HL-60/S4 treated with retinoic acid at 250 ng/mL for 4 days and 3 days (cell line): ENCODE measurements around the gene TSFM.

Source experiments
- in situ Hi-C: fragments of 300-500 bp; cut with MboI; formaldehyde crosslinking; loops from 2 replicates; pipeline ENCODE4 v1.7.0; 2022; ENCODE audit warnings: low sequenced_read_pairs

Gene TSFM

GRCh38 chr12:57832966-57833365, 50.4 kb downstream of the TSFM start:
- in situ Hi-C loops, result no loop called here

GRCh38 chr12:57833672-57834071, 51.1 kb downstream of the TSFM start:
- in situ Hi-C loops, result no loop called here

- in situ Hi-C loops, result no loop called here
Observed at GRCh38 chr12:57834086-57834876, 51.7 kb downstream of the TSFM start.

- in situ Hi-C loops, result no loop called here
Observed at GRCh38 chr12:57835366-57836288, 53.0 kb downstream of the TSFM start.

GRCh38 chr12:57836442-57837375, 54.1 kb downstream of the TSFM start:
- in situ Hi-C loops, result no loop called here

- in situ Hi-C loops, result no loop called here
Observed at GRCh38 chr12:57837864-57838562, 55.4 kb downstream of the TSFM start.

GRCh38 chr12:57838594-57839302, 56.2 kb downstream of the TSFM start:
- in situ Hi-C loops, result no loop called here

- in situ Hi-C loops, result no loop called here
Observed at GRCh38 chr12:57839996-57840395, 57.4 kb downstream of the TSFM start.

- in situ Hi-C loops, result no loop called here
Observed at GRCh38 chr12:57840726-57841125, 58.1 kb downstream of the TSFM start.

- in situ Hi-C loops, result no loop called here
Observed at GRCh38 chr12:57841445-57841844, 58.9 kb downstream of the TSFM start.

GRCh38 chr12:57842342-57843294, 60.0 kb downstream of the TSFM start:
- in situ Hi-C loops, result no loop called here

GRCh38 chr12:57844709-57845477, 62.3 kb downstream of the TSFM start:
- in situ Hi-C loops, result no loop called here

GRCh38 chr12:57845478-57846284, 63.1 kb downstream of the TSFM start:
- in situ Hi-C loops, result no loop called here

- in situ Hi-C loops, result no loop called here
Observed at GRCh38 chr12:57846285-57846576, 63.6 kb downstream of the TSFM start.

GRCh38 chr12:57846577-57847319, 64.2 kb downstream of the TSFM start, which contains the start of gene CTDSP2:
Gene CTDSP2 (minus strand): TSS chr12:57846729. CDS start chr12:57846435, 294 bp downstream.
- in situ Hi-C loops, result no loop called here
